GM06990 (cell line): ENCODE data around the gene NBEA.

Experiments
- DNase-seq: peaks from one replicate; pipeline ENCODE4 v3.0.0-alpha.2; 2011; ENCODE audit not compliant: insufficient read length; ENCODE audit errors: extremely low read depth
- H3K27me3 ChIP-seq: replicated peaks from 2 replicates; pipeline ENCODE4 v1.6.0; 2011; ENCODE audit warnings: low read length; ENCODE audit not compliant: control insufficient read depth, insufficient read depth
- H3K36me3 ChIP-seq: 2 replicates; pipeline ENCODE4 v1.5.1; 2011; ENCODE audit warnings: low read length; ENCODE audit not compliant: control insufficient read depth, insufficient read depth
- H3K4me3 ChIP-seq: replicated peaks from 2 replicates; pipeline ENCODE4 v1.5.1; 2011; ENCODE audit warnings: low read depth, mild to moderate bottlenecking, control low read depth, low read length
- TF ChIP-seq, protein P1 (sequence below): IDR thresholded peaks from 2 replicates; pipeline ENCODE4 v1.5.1; 2011; ENCODE audit warnings: low read length, control low read depth, mild to moderate bottlenecking, inconsistent platforms; ENCODE audit not compliant: insufficient read depth, poor library complexity, severe bottlenecking

Gene NBEA

GRCh38 chr13:35448465-35448864 lies 506.4 kb downstream of the NBEA start:
- TF ChIP-seq, protein P1, sequence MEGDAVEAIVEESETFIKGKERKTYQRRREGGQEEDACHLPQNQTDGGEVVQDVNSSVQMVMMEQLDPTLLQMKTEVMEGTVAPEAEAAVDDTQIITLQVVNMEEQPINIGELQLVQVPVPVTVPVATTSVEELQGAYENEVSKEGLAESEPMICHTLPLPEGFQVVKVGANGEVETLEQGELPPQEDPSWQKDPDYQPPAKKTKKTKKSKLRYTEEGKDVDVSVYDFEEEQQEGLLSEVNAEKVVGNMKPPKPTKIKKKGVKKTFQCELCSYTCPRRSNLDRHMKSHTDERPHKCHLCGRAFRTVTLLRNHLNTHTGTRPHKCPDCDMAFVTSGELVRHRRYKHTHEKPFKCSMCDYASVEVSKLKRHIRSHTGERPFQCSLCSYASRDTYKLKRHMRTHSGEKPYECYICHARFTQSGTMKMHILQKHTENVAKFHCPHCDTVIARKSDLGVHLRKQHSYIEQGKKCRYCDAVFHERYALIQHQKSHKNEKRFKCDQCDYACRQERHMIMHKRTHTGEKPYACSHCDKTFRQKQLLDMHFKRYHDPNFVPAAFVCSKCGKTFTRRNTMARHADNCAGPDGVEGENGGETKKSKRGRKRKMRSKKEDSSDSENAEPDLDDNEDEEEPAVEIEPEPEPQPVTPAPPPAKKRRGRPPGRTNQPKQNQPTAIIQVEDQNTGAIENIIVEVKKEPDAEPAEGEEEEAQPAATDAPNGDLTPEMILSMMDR, result no peak
- H3K27me3 ChIP-seq, result no peaks in the 10 kb centered on the region
- DNase-seq, result no peak
- no peaks in the 10 kb centered on the region for H3K36me3 ChIP-seq
- no peak overlapping the region for H3K4me3 ChIP-seq

GRCh38 chr13:35449821-35450220 lies 507.8 kb downstream of the NBEA start:
- TF ChIP-seq, protein P1, result no peak
- DNase-seq, result no peak
- H3K36me3 ChIP-seq, result no peaks in the 10 kb centered on the region
- H3K4me3 ChIP-seq, result no peak overlapping the region
- no peaks in the 10 kb centered on the region for H3K27me3 ChIP-seq

- no peak for DNase-seq
- no peaks in the 10 kb centered on the region for H3K36me3 ChIP-seq
- no peak overlapping the region for H3K4me3 ChIP-seq
- TF ChIP-seq, protein P1, result no peak
- no peaks in the 10 kb centered on the region for H3K27me3 ChIP-seq
Measured at GRCh38 chr13:35455022-35455421, 513.0 kb downstream of the NBEA start.

- Histone ChIP-seq H3K36me3 (no peaks in the 10 kb centered on the region), H3K27me3 (no peaks in the 10 kb centered on the region), H3K4me3 (no peak overlapping the region)
- TF ChIP-seq, protein P1, result no peak
- DNase-seq, result no peak
Measured at GRCh38 chr13:35457258-35457657, 515.2 kb downstream of the NBEA start.

GRCh38 chr13:35460061-35460460 lies 518.0 kb downstream of the NBEA start:
- no peak for DNase-seq
- H3K36me3 ChIP-seq, result no peaks in the 10 kb centered on the region
- TF ChIP-seq, protein P1, result no peak
- H3K27me3 ChIP-seq, result no peaks in the 10 kb centered on the region
- H3K4me3 ChIP-seq, result no peak overlapping the region

DNA sequence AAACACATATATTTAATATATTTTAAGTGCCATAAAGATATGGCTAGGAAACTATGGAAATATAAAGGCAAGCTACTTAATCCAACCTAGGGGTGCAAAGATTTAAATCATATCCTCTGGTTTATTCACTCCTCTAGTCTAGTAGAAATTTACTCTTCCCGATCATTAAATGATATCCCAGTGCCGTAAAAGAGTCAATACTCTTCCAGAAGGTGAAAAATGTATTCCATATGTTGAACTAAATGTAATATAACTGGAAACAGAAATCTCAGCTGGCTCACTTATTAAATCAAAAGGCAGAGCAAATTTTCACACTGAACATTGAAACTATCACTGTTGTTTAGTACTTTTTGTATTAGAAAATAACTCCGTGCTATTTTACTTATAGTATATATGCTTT lies 523.3 kb downstream of the NBEA start:
- no peak for DNase-seq
- H3K27me3 ChIP-seq, result no peaks in the 10 kb centered on the region
- H3K36me3 ChIP-seq, result no peaks in the 10 kb centered on the region
- no peak overlapping the region for H3K4me3 ChIP-seq
- TF ChIP-seq, protein P1, result no peak
